Heart right ventricle (tissue), 16 donors: Measurements from ENCODE around the gene OCRL. TPM values are rescaled to one million over a fixed set of nuclear protein-coding genes. Genes with fewer than 3 reads are reported as not detected.

ENCODE experiments used
- ATAC-seq, 8 donors: fragments of 200-7000 bp; cut with Tn5 transposase; one replicate each; pipeline ENCODE4 v1.9.1; 2020; ENCODE audit warnings: mild to moderate bottlenecking in 8 of 8, moderate library complexity in 8 of 8, moderate number of reproducible peaks in 1 of 8
- DNase-seq, 2 donors: peaks; one replicate each; pipeline ENCODE4 v3.0.0-alpha.2; 2020
- H3K27ac ChIP-seq, 10 donors: fragments of 200-600 bp; sonication (generic) in 2 of 10; one replicate each; pipeline versions ENCODE4 v1.5.0 to v1.8.0; 2020 to 2022; ENCODE audit warnings: mild to moderate bottlenecking in 3 of 10
- H3K27me3 ChIP-seq, 7 donors: fragments of 200-600 bp; one replicate each; pipeline ENCODE4 v1.8.0; 2021 to 2022; ENCODE audit warnings: mild to moderate bottlenecking in 2 of 7
- H3K36me3 ChIP-seq, 9 donors: fragments of 200-600 bp; sonication (generic) in 1 of 9; one replicate each; pipeline versions ENCODE4 v1.5.0 to v1.8.0; 2020 to 2022; ENCODE audit warnings: mild to moderate bottlenecking in 2 of 9
- H3K4me1 ChIP-seq, 9 donors: fragments of 200-600 bp; sonication (generic) in 1 of 9; one replicate each; pipeline versions ENCODE4 v1.5.0 to v1.8.0; 2020 to 2022; ENCODE audit warnings: mild to moderate bottlenecking in 4 of 9
- H3K4me3 ChIP-seq, 10 donors: fragments of 200-600 bp; sonication (generic) in 2 of 10; one replicate each; pipeline versions ENCODE4 v1.5.0 to v1.8.0; 2020 to 2022; ENCODE audit warnings: mild to moderate bottlenecking in 7 of 10, moderate library complexity in 2 of 10
- H3K9me3 ChIP-seq, 11 donors: fragments of 200-600 bp in 10 of 11; sonication (generic) in 2 of 11; one replicate each; pipeline versions ENCODE4 v1.5.0 to v1.8.0; 2013 to 2022; ENCODE audit warnings: mild to moderate bottlenecking in 2 of 11, control low read depth in 1 of 11, moderate library complexity in 1 of 11
- CTCF ChIP-seq, 9 donors: fragments of 200-600 bp; sonication (generic) in 2 of 9; IDR thresholded peaks; one replicate each; pipeline versions ENCODE4 v1.5.0 to v1.8.0; 2021 to 2022; ENCODE audit warnings: antibody characterized with exemption in 9 of 9, mild to moderate bottlenecking in 5 of 9, moderate library complexity in 1 of 9
- WGBS, 2 donors: extraction: QIAGEN DNeasy Blood & Tissue Kit; methylation state at CpG; one replicate each; pipeline ENCODE4 v1.1.7; 2013; ENCODE audit warnings: inconsistent platforms in 1 of 2; 5-methylcytosine and 5-hydroxymethylcytosine counted together
- intact Hi-C, 10 donors: fragments of 100-400 bp; cut with DNase I; formaldehyde crosslinking; loops; one replicate each; pipeline versions ENCODE4 v1.11.1 to v1.14.2; 2022
- polyA plus RNA-seq, 2 donors: library from polyadenylated mRNA; stranded (reverse); fragments of 200-250 nt; gene quantifications; one replicate each; pipeline ENCODE4 v1.2.3, GENCODE V29; 2013
- total RNA-seq, 10 donors: library from RNA; stranded (reverse); fragmentation: NEBNext Ultra II Directional in 3 of 10; extraction: Animal tissue kit (Norgen Biotek cat#: 25700) in 3 of 10; gene quantifications; one replicate each; pipeline versions ENCODE4 v1.2.1 to v1.2.4, GENCODE V29; 2021 to 2023
- donor health status: Arrhythmogenic right ventricular cardiomyopathy.
- donor health status: ischemic (EF 13 %, LVEDD 7.1; RV severe dilation, severe dysfunction).
- donor health status: healthy with polysubstance abuse.
- donor health status: DM: no; HTN: yes; CAD: no.
- donor health status: DM: no; HTN: no; CAD: no.
- donor health status: ischemic (EF 25% LVEDD 6.9; RV normal size, moderate dysfunction).
- donor health status: ischemic (EF 25% LVEDD 5.7; RV mildly dilated, moderate dysfunction).
- donor health status: healthy.
- donor health status: DM: yes; HTN: yes; CAD: no.
- donor health status: Ischemic cardiomyopathy.
- donor health status: ischemic (EF 35%, LVEDD 5.7; RV mildly dilated, moderate dysfunction).
- donor health status: nonischemic (EF 11% LVEDD 7.7; RV severe dilation, severe dysfunction).
- donor health status: DM: yes; HTN: yes; CAD: no.
- donor health status: PGD.
- donor health status: ischemic (EF 29% LVEDD 5.4; RV normal size, mild dysfunction).
- donor health status: nonischemic (EF 23%, LVEDD 6.1; RV moderate dilation, normal function).

Gene OCRL
- total and polyA plus RNA-seq, 12 donors: 6.9 to 13.8 (median 9.0) TPM

GRCh38 chrX:129638917-129639316 is 98.9 kb downstream of the OCRL start:
- Histone ChIP-seq H3K27ac (no peak overlapping the region), H3K4me3 (no peak overlapping the region), H3K4me1 (peaks cover 0 to 10% (median 0%) of the 10 kb centered on the region in 9 donors), H3K27me3 (no peaks in the 10 kb centered on the region), H3K9me3 (peaks cover 0 to 8% (median 0%) of the 10 kb centered on the region in 11 donors), H3K36me3 (no peaks in the 10 kb centered on the region)
- ATAC-seq: no peak
- intact Hi-C loops: loop anchor here in 5 of 10 donors (5.0 to 10.0 kb wide), 4 partner anchors 88 to 206 kb away; partner anchors contain the start of gene ZDHHC9 (in 1 of the 5)
- no peak for TF ChIP-seq CTCF (IDR thresholded peaks at IDR 0.05)
- 90 to 91% methylated on average over 5 to 8 of the region's 8 CpGs for WGBS, 2 donors
- DNase-seq: no peak

GRCh38 chrX:129640737-129641136 is 100.7 kb downstream of the OCRL start:
- Histone ChIP-seq H3K4me1 (peaks cover 0 to 10% (median 0%) of the 10 kb centered on the region in 9 donors), H3K36me3 (no peaks in the 10 kb centered on the region), H3K9me3 (peaks cover 0 to 8% (median 0%) of the 10 kb centered on the region in 11 donors), H3K4me3 (no peak overlapping the region), H3K27ac (no peak overlapping the region), H3K27me3 (no peaks in the 10 kb centered on the region)
- no peak for TF ChIP-seq CTCF (IDR thresholded peaks at IDR 0.05)
- no peak for ATAC-seq
- WGBS, 2 donors: 92 to 100% methylated on average over 1 of the region's 1 CpG
- no peak for DNase-seq
- intact Hi-C loops: loop anchor here in 1 of 10 donors (2.0 kb wide), 1 partner anchor 84 kb away; no protein-coding TSS in a partner anchor

GRCh38 chrX:129641469-129641868 is 101.4 kb downstream of the OCRL start:
- Histone ChIP-seq H3K36me3 (no peaks in the 10 kb centered on the region), H3K27ac (no peak overlapping the region), H3K4me3 (no peak overlapping the region), H3K4me1 (peaks cover 0 to 10% (median 0%) of the 10 kb centered on the region in 9 donors), H3K9me3 (peaks cover 0 to 8% (median 0%) of the 10 kb centered on the region in 11 donors), H3K27me3 (no peaks in the 10 kb centered on the region)
- WGBS, 2 donors: 86 to 87% methylated on average over 3 of the region's 3 CpGs
- TF ChIP-seq CTCF (IDR thresholded peaks at IDR 0.05): no peak
- DNase-seq (no peak), ATAC-seq (no peak)
- intact Hi-C loops: loop anchor here in 1 of 10 donors (2.0 kb wide), 1 partner anchor 83 kb away; no protein-coding TSS in a partner anchor

GRCh38 chrX:129641941-129642340 is 101.9 kb downstream of the OCRL start:
- Histone ChIP-seq H3K4me1 (peaks cover 0 to 10% (median 0%) of the 10 kb centered on the region in 9 donors), H3K27me3 (no peaks in the 10 kb centered on the region), H3K4me3 (no peak overlapping the region), H3K9me3 (peaks cover 0 to 8% (median 0%) of the 10 kb centered on the region in 11 donors), H3K27ac (no peak overlapping the region), H3K36me3 (no peaks in the 10 kb centered on the region)
- peak in 1 of 2 donors; percentile 33 for DNase-seq
- intact Hi-C loops: loop anchor here in 1 of 10 donors (2.0 kb wide), 1 partner anchor 83 kb away; no protein-coding TSS in a partner anchor
- 5 to 18% methylated on average over 3 of the region's 3 CpGs for WGBS, 2 donors
- ATAC-seq: peak in 1 of 8 donors; percentile 33
- TF ChIP-seq CTCF (IDR thresholded peaks at IDR 0.05): no peak

Other genes starting within 250 kb of the OCRL start
- 10 to 100 TPM; 29.7 to 42.9 (median 33.1) TPM for gene SMARCA1, start 16.8 kb upstream of the OCRL start, total RNA-seq
- gene SMARCA1, start 16.8 kb upstream of the OCRL start, polyA plus RNA-seq: 10 to 100 TPM in 1 of 2 donors, 1 to 10 TPM in 1; 6.3 to 10.1 TPM
- gene APLN, start 114.7 kb downstream of the OCRL start, total RNA-seq: 10 to 100 TPM in 9 of 10 donors, 1 to 10 TPM in 1; 8.8 to 44.7 (median 14.1) TPM
- 1 to 10 TPM; 2.7 to 5.4 TPM for gene APLN, start 114.7 kb downstream of the OCRL start, polyA plus RNA-seq
- gene XPNPEP2, start 198.7 kb downstream of the OCRL start, total RNA-seq: 1 to 10 TPM in 1 of 10 donors, under 1 TPM in 9; 0.18 to 2.2 (median 0.52) TPM
- under 1 TPM; 0.22 to 0.99 TPM for gene XPNPEP2, start 198.7 kb downstream of the OCRL start, polyA plus RNA-seq
- 10 to 100 TPM in 1 of 10 donors, 1 to 10 TPM in 6, under 1 TPM in 3; 0.57 to 15.3 (median 2.3) TPM for gene SASH3, start 239.7 kb downstream of the OCRL start, total RNA-seq
- gene SASH3, start 239.7 kb downstream of the OCRL start, polyA plus RNA-seq: 1 to 10 TPM in 1 of 2 donors, under 1 TPM in 1; 0.88 to 1.9 TPM